Lower leg skin (tissue), 3 donors: ENCODE measurements around the gene NAA10.

Source experiments
- POLR2A ChIP-seq, 2 donors: fragments of 450-650 bp; IDR thresholded peaks; one replicate each; pipeline ENCODE4 v1.6.1; 2016 to 2017; ENCODE audit warnings: antibody characterized with exemption in 2 of 2, mild to moderate bottlenecking in 1 of 2, moderate library complexity in 1 of 2
- TF ChIP-seq, protein P1 (sequence below), 3 donors: fragments of 450-650 bp; IDR thresholded peaks; one replicate each; pipeline ENCODE4 v1.5.1; 2016; ENCODE audit warnings: antibody characterized with exemption in 3 of 3, mild to moderate bottlenecking in 3 of 3, moderate library complexity in 2 of 3

DNA sequence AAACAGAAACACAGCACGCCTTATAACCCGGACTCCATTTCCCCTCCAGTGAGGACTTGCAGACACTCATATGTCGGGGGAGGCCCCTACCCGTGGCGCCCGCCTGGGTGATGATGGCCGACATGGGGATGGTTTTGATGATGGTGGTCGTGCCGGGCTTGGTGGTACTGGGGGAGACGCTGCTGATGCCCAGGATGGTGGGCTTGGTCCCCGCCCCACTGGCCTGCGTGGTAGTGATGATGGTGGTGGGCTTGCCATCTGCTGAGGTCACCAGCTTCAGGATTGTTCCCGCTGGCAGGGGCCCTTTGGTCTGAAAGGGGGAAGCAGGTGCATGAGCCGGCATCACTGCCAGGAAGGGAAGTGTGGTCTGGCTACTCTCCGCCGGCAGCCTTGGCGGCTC is 22.4 kb upstream of the NAA10 start:
- TF ChIP-seq, protein P1, sequence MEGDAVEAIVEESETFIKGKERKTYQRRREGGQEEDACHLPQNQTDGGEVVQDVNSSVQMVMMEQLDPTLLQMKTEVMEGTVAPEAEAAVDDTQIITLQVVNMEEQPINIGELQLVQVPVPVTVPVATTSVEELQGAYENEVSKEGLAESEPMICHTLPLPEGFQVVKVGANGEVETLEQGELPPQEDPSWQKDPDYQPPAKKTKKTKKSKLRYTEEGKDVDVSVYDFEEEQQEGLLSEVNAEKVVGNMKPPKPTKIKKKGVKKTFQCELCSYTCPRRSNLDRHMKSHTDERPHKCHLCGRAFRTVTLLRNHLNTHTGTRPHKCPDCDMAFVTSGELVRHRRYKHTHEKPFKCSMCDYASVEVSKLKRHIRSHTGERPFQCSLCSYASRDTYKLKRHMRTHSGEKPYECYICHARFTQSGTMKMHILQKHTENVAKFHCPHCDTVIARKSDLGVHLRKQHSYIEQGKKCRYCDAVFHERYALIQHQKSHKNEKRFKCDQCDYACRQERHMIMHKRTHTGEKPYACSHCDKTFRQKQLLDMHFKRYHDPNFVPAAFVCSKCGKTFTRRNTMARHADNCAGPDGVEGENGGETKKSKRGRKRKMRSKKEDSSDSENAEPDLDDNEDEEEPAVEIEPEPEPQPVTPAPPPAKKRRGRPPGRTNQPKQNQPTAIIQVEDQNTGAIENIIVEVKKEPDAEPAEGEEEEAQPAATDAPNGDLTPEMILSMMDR (IDR thresholded peaks at IDR 0.05), result no peak
- no peak for TF ChIP-seq POLR2A (IDR thresholded peaks at IDR 0.05)
